K562 (cell line): ENCODE results near the gene IGF2R. TPM values are rescaled to one million over a fixed set of nuclear protein-coding genes. Genes with fewer than 3 reads are reported as not detected.

Experiments
- ATAC-seq: fragments of 200-7000 bp; cut with Tn5 transposase; 3 replicates; pipeline ENCODE4 v1.9.1; 2020; ENCODE audit warnings: moderate library complexity
- BruUV-seq: library from RNA; stranded (reverse); fragments of 400-500 nt; replicated peaks from 2 replicates; lab custom pipeline; 2021; lab: Mats Ljungman, UMichigan
- CTCF ChIA-PET: fragments of 300-600 bp; formaldehyde crosslinking; extraction: SDS; loops from one replicate; lab custom pipeline; 2021; ENCODE audit warnings: low intra/inter-chr PET ratio; lab: Yijun Ruan, JAX
- POLR2A ChIA-PET: fragments of 300-600, 350-650 bp; sonication (Branson Sonifier 250); formaldehyde crosslinking; extraction: SDS; loops from one replicate; lab custom pipeline; 2021; ENCODE audit warnings: antibody characterized with exemption, inconsistent platforms; lab: Yijun Ruan, JAX
- DNase-seq, 4 experiments: peaks; one replicate each; pipeline versions ENCODE4 v3.0.0 to v3.0.0-alpha.2; 2011 to 2018; ENCODE audit warnings: low spot score in 3 of 4, mixed read lengths in 3 of 4; ENCODE audit errors: extremely low read depth in 1 of 4
- FAIRE-seq: peaks from 2 replicates; lab custom pipeline; 2011; peaks lifted over from hg19 to GRCh38; lab: Jason Lieb, UNC
- H2AFZ ChIP-seq: 2 replicates; pipeline ENCODE4 v1.6.0; 2011; ENCODE audit warnings: low read depth, low read length, control low read depth, inconsistent platforms
- H3K27ac ChIP-seq: fragments of 200-600 bp; 3 replicates; pipeline ENCODE4 v1.8.0; 2011; ENCODE audit warnings: low read depth, mild to moderate bottlenecking, control low read depth, inconsistent platforms, low read length, moderate library complexity, mixed read lengths; ENCODE audit errors: extremely low read depth
- H3K27me3 ChIP-seq, 2 experiments: fragments of 300-600 bp in 1 of 2; 2 replicates in 1 of 2; 3 replicates in 1 of 2; pipeline versions ENCODE4 v1.6.0 to v1.8.0; 2011; ENCODE audit warnings: inconsistent platforms in 2 of 2, low read length in 2 of 2, mild to moderate bottlenecking in 1 of 2, mixed read lengths in 1 of 2, moderate library complexity in 1 of 2; ENCODE audit not compliant: control insufficient read depth in 2 of 2, insufficient read depth in 2 of 2
- H3K36me3 ChIP-seq: fragments of 300-600 bp; 3 replicates; pipeline ENCODE4 v1.8.0; 2011; ENCODE audit warnings: mild to moderate bottlenecking, low read length, inconsistent platforms; ENCODE audit not compliant: control insufficient read depth, insufficient read depth
- H3K4me1 ChIP-seq, 2 experiments: fragments of 200-600 bp in 1 of 2; replicated peaks in 1 of 2; 2 replicates in 1 of 2; 3 replicates in 1 of 2; pipeline versions ENCODE4 v1.5.1 to v1.8.0; 2011; ENCODE audit warnings: inconsistent platforms in 2 of 2, low read length in 2 of 2, mild to moderate bottlenecking in 1 of 2, mixed read lengths in 1 of 2, moderate library complexity in 1 of 2; ENCODE audit not compliant: control insufficient read depth in 2 of 2, insufficient read depth in 2 of 2
- H3K4me2 ChIP-seq: 2 replicates; pipeline ENCODE4 v1.6.1; 2011; ENCODE audit warnings: low read length, control low read depth, inconsistent platforms, mixed read lengths; ENCODE audit not compliant: insufficient read depth
- H3K4me3 ChIP-seq: fragments of 200-600 bp; sonication (generic), shearing (Covaris generic); 2 replicates; pipeline ENCODE4 v1.5.1; 2016; ENCODE audit warnings: control low read depth, inconsistent platforms
- H3K79me2 ChIP-seq: fragments of 200-600 bp; 3 replicates; pipeline ENCODE4 v1.8.0; 2011; ENCODE audit warnings: low read length, inconsistent platforms; ENCODE audit not compliant: control insufficient read depth, insufficient read depth
- H3K9ac ChIP-seq, 2 experiments: 2 replicates each; pipeline versions ENCODE4 v1.6.0 to v1.6.1; 2011; ENCODE audit warnings: low read depth in 2 of 2, low read length in 2 of 2, control low read depth in 1 of 2, inconsistent platforms in 1 of 2, mild to moderate bottlenecking in 1 of 2, mixed read lengths in 1 of 2; ENCODE audit not compliant: insufficient read depth in 1 of 2
- H3K9me1 ChIP-seq: one replicate; pipeline ENCODE4 v1.6.0; 2011; ENCODE audit warnings: inconsistent platforms, mild to moderate bottlenecking, low read length, moderate library complexity; ENCODE audit not compliant: control insufficient read depth, insufficient read depth
- H3K9me3 ChIP-seq: replicated peaks from 2 replicates; pipeline ENCODE4 v1.5.1; 2011; ENCODE audit warnings: low read depth, low read length, inconsistent platforms; ENCODE audit not compliant: control insufficient read depth, insufficient read depth
- H4K20me1 ChIP-seq: replicated peaks from 2 replicates; pipeline ENCODE4 v1.6.1; 2011; ENCODE audit warnings: low read length, inconsistent platforms, mixed read lengths; ENCODE audit not compliant: control insufficient read depth, insufficient read depth
- DLX4 ChIP-seq: fragments of 250-450 bp; sonication (Bioruptor Pico); IDR thresholded peaks from 2 replicates; pipeline ENCODE4 v1.6.1; 2021; ENCODE audit warnings: mild to moderate bottlenecking
- EHMT2 ChIP-seq: fragments of 450-650 bp; IDR thresholded peaks from 2 replicates; pipeline ENCODE4 v1.6.1; 2018; ENCODE audit warnings: antibody characterized with exemption
- ELF1 ChIP-seq: fragments of 200-800 bp; sonication (Bioruptor generic); IDR thresholded peaks from 2 replicates; pipeline ENCODE4 v1.6.1; 2016; ENCODE audit warnings: missing genetic modification characterization, missing compliant biosample characterization
- PTTG1 ChIP-seq: fragments of 450-650 bp; IDR thresholded peaks from 2 replicates; pipeline ENCODE4 v1.6.1; 2016; ENCODE audit warnings: low read depth, mild to moderate bottlenecking, missing genetic modification characterization, missing compliant biosample characterization
- RCOR1 ChIP-seq, 2 experiments: IDR thresholded peaks; 2 replicates each; pipeline ENCODE4 v1.6.1; 2012; ENCODE audit warnings: low read depth in 2 of 2, low read length in 2 of 2, borderline replicate concordance in 1 of 2, improper control_type of control experiment in 1 of 2
- SETDB1 ChIP-seq: IDR thresholded peaks from one replicate; pipeline ENCODE4 v1.6.1; 2012; ENCODE audit warnings: low read length, control low read depth, inconsistent platforms
- USF1 ChIP-seq: sonication (generic); formaldehyde crosslinking; IDR thresholded peaks from 2 replicates; pipeline ENCODE4 v1.9.0; 2022; ENCODE audit warnings: mild to moderate bottlenecking, missing genetic modification reagents
- ZBTB40 ChIP-seq, 2 experiments: fragments of 450-650 bp in 1 of 2; sonication (generic) in 1 of 2; formaldehyde crosslinking in 1 of 2; IDR thresholded peaks; 2 replicates each; pipeline versions ENCODE4 v1.7.1 to v1.9.0; 2016 to 2022; ENCODE audit warnings: inconsistent platforms in 1 of 2, mild to moderate bottlenecking in 1 of 2, missing genetic modification reagents in 1 of 2
- ZFP1 ChIP-seq: fragments of 450-650 bp; formaldehyde crosslinking; IDR thresholded peaks from 2 replicates; pipeline ENCODE4 v1.4.0; 2020; ENCODE audit warnings: mild to moderate bottlenecking, mixed read lengths
- ZNF217 ChIP-seq: sonication (generic); formaldehyde crosslinking; IDR thresholded peaks from 2 replicates; pipeline ENCODE4 v1.8.0; 2022; ENCODE audit warnings: mild to moderate bottlenecking, missing genetic modification reagents
- ZNF655 ChIP-seq: fragments of 250-450 bp; sonication (Bioruptor Pico); IDR thresholded peaks from 2 replicates; pipeline ENCODE4 v1.5.0; 2021
- ZNF79 ChIP-seq: fragments of 250-450 bp; sonication (Bioruptor Pico); IDR thresholded peaks from 2 replicates; pipeline ENCODE4 v1.4.0; 2020; ENCODE audit warnings: low read depth, mild to moderate bottlenecking, moderate library complexity
- WGBS: fragments of 100-300 bp; shearing (Covaris generic); methylation state at CpG from one replicate; pipeline ENCODE4 v1.1.6; 2016; ENCODE audit warnings: low coverage, mixed read lengths; ENCODE audit not compliant: insufficient coverage; ENCODE audit errors: missing lambda C conversion rate; 5-methylcytosine and 5-hydroxymethylcytosine counted together
- in situ Hi-C: fragments of 300-500 bp; cut with MboI; formaldehyde crosslinking; loops from 4 replicates; pipeline ENCODE4 v1.15.0; 2018; ENCODE audit warnings: inconsistent platforms, mixed read lengths
- intact Hi-C: fragments of 100-400 bp; cut with micrococcal nuclease; formaldehyde crosslinking; loops from 2 replicates; pipeline ENCODE4 v1.14.2; 2022
- polyA plus RNA-seq, 8 experiments: library from polyadenylated mRNA; depleted of rRNA in 4 of 8; stranded (reverse) in 5 of 8; unstranded in 3 of 8; fragments of >200 nt; fragmentation: Nextera tagmentation in 2 of 8; fragmentation: Illumina TruSeq in 1 of 8; extraction: Ambion mirVana in 2 of 8; extraction: Trizol in 1 of 8; gene quantifications; 2 replicates each; pipeline versions ENCODE4 v1.2.1 to v1.2.3, GENCODE V29; 2011 to 2014; ENCODE audit warnings: inconsistent platforms in 1 of 8, missing spikeins in 1 of 8
- total RNA-seq, 7 experiments: library from RNA; depleted of rRNA in 6 of 7; stranded (reverse); fragments of >200 nt in 6 of 7; fragmentation: Illumina TruSeq in 2 of 7; extraction: Trizol in 2 of 7; gene quantifications; 2 replicates each; pipeline versions ENCODE4 v1.2.1 to v1.2.3, GENCODE V29; 2011 to 2021; ENCODE audit warnings: low replicate concordance in 1 of 7

The IGF2R gene
- total and polyA plus RNA-seq, 9 of the 15 experiments (the other 6 are each of a cell fraction or from before 2014, with no cell fraction given), result 3.5 to 92.3 (median 34.5) TPM

GRCh38 chr6:160132297-160132637 is 163.4 kb downstream of the IGF2R start:
- in situ Hi-C loops, result no loop called here
- no TSS peak for BruUV-seq
- 20% methylated on average over 4 of the region's 4 CpGs for WGBS
- ChIA-PET CTCF (no interaction called here), POLR2A (no interaction called here)
- H3K27ac ChIP-seq, result no peak overlapping the region
- peaks cover 0 to 13% of the 10 kb centered on the region in 2 experiments; a peak in 3 of 5 replicates for H3K4me1 ChIP-seq
- no peak for FAIRE-seq
- no peak overlapping the region for H2AFZ ChIP-seq
- H3K9me1 ChIP-seq, result no peaks in the 10 kb centered on the region
- H3K27me3 ChIP-seq, result peaks cover 60 to 86% of the 10 kb centered on the region in 2 experiments
- no peak overlapping the region for H3K4me3 ChIP-seq
- no peak overlapping the region for H3K9ac ChIP-seq
- H4K20me1 ChIP-seq, result 0 out of 2 replicates have a peak, but pooled peaks cover 8% of the 10 kb centered on the region
- TF ChIP-seq EHMT2 (no peak), ZBTB40 (IDR thresholded peaks at IDR 0.05) (no peak), ZBTB40 (CRISPR knock-in tag; IDR thresholded peaks at IDR 0.05) (no peak), PTTG1 (tag) (no peak), DLX4 (CRISPR knock-in tag) (no peak), ELF1 (no peak), ZNF655 (no peak), SETDB1 (no peak), ZNF79 (CRISPR knock-in tag) (no peak), RCOR1 (IDR thresholded peaks at IDR 0.05; ENCODE audit: borderline replicate concordance in 1 of 2, low read depth in 2 of 2, low read length in 2 of 2) (no peak), ZNF217 (CRISPR knock-in tag) (no peak), USF1 (CRISPR knock-in tag) (no peak), ZFP1 (CRISPR knock-in tag) (no peak)
- intact Hi-C loops, result no loop called here
- no peak for ATAC-seq
- no peak overlapping the region for H3K4me2 ChIP-seq
- DNase-seq, result no peak
- H3K36me3 ChIP-seq, result no peaks in the 10 kb centered on the region
- H3K9me3 ChIP-seq, result no peaks in the 10 kb centered on the region
- no peaks in the 10 kb centered on the region for H3K79me2 ChIP-seq
